OCI-LY1 (cell line): Measurements from ENCODE around the gene IGFALS.

ENCODE experiments used
- H2AFZ ChIP-seq: fragments of 200-600 bp; sonication (generic), shearing (Covaris generic); 2 replicates; pipeline ENCODE4 v1.6.0; 2014; ENCODE audit warnings: antibody characterized with exemption, mild to moderate bottlenecking, low read length
- H3F3A ChIP-seq: fragments of 200-600 bp; sonication (generic), shearing (Covaris generic); 2 replicates; pipeline ENCODE4 v1.6.0; 2014; ENCODE audit warnings: mild to moderate bottlenecking, antibody characterized with exemption, low read length, moderate library complexity; ENCODE audit not compliant: insufficient read depth
- H3K27ac ChIP-seq: fragments of 200-600 bp; sonication (generic); 2 replicates; pipeline ENCODE4 v1.5.1; 2014; ENCODE audit warnings: low read length, mixed run types, mild to moderate bottlenecking, low read depth; ENCODE audit not compliant: poor library complexity, severe bottlenecking
- H3K27me3 ChIP-seq: fragments of 200-600 bp; sonication (generic); 2 replicates; pipeline ENCODE4 v1.6.0; 2014; ENCODE audit warnings: antibody characterized with exemption, mild to moderate bottlenecking, low read length, moderate library complexity; ENCODE audit not compliant: insufficient read depth
- H3K36me3 ChIP-seq: fragments of 200-600 bp; sonication (generic); 2 replicates; pipeline ENCODE4 v1.6.1; 2014; ENCODE audit warnings: mild to moderate bottlenecking, antibody characterized with exemption, low read length, moderate library complexity, mixed read lengths; ENCODE audit not compliant: insufficient read depth
- H3K4me1 ChIP-seq: fragments of 200-600 bp; sonication (generic); 2 replicates; pipeline ENCODE4 v1.5.1; 2014; ENCODE audit warnings: mild to moderate bottlenecking, low read length, moderate library complexity; ENCODE audit not compliant: insufficient read depth, severe bottlenecking
- H3K4me2 ChIP-seq: fragments of 200-600 bp; sonication (generic), shearing (Covaris generic); 2 replicates; pipeline ENCODE4 v1.6.1; 2014; ENCODE audit warnings: low read length
- H3K4me3 ChIP-seq: fragments of 200-600 bp; sonication (generic); 2 replicates; pipeline ENCODE4 v1.5.1; 2014; ENCODE audit warnings: low read length, low read depth, mild to moderate bottlenecking, mixed read lengths; ENCODE audit not compliant: poor library complexity, severe bottlenecking
- H3K79me2 ChIP-seq: fragments of 200-600 bp; shearing (Covaris generic); 2 replicates; pipeline ENCODE4 v1.6.1; 2016; ENCODE audit warnings: mixed run types, low read length, mixed read lengths; ENCODE audit not compliant: insufficient read depth
- H3K9ac ChIP-seq: fragments of 200-600 bp; sonication (generic), shearing (Covaris generic); 2 replicates; pipeline ENCODE4 v1.6.1; 2014; ENCODE audit warnings: mild to moderate bottlenecking, low read length, mixed read lengths
- H3K9me2 ChIP-seq: fragments of 200-600 bp; sonication (generic), shearing (Covaris generic); 2 replicates; pipeline ENCODE4 v1.6.1; 2014; ENCODE audit warnings: low read depth, mild to moderate bottlenecking, low read length, mixed read lengths
- H3K9me3 ChIP-seq: fragments of 200-600 bp; shearing (Covaris generic); 2 replicates; pipeline ENCODE4 v1.6.1; 2014; ENCODE audit warnings: low read length, mixed read lengths
- H4K20me1 ChIP-seq: fragments of 200-600 bp; sonication (generic), shearing (Covaris generic); 2 replicates; pipeline ENCODE4 v1.6.0; 2016; ENCODE audit warnings: mild to moderate bottlenecking, low read length; ENCODE audit not compliant: insufficient read depth
- EZH2 ChIP-seq: fragments of 200-600 bp; sonication (generic), shearing (Covaris generic); IDR thresholded peaks from 2 replicates; pipeline ENCODE4 v1.8.0; 2017; ENCODE audit warnings: borderline replicate concordance, mixed run types, mild to moderate bottlenecking, antibody characterized with exemption, low read length, moderate library complexity, mixed read lengths
- TF ChIP-seq, protein P1 (sequence below): fragments of 200-600 bp; sonication (generic), shearing (Covaris generic); IDR thresholded peaks from 2 replicates; pipeline ENCODE4 v1.5.1; 2017; ENCODE audit warnings: mild to moderate bottlenecking, antibody characterized with exemption, low read length, moderate library complexity, mixed read lengths

IGFALS gene

DNA sequence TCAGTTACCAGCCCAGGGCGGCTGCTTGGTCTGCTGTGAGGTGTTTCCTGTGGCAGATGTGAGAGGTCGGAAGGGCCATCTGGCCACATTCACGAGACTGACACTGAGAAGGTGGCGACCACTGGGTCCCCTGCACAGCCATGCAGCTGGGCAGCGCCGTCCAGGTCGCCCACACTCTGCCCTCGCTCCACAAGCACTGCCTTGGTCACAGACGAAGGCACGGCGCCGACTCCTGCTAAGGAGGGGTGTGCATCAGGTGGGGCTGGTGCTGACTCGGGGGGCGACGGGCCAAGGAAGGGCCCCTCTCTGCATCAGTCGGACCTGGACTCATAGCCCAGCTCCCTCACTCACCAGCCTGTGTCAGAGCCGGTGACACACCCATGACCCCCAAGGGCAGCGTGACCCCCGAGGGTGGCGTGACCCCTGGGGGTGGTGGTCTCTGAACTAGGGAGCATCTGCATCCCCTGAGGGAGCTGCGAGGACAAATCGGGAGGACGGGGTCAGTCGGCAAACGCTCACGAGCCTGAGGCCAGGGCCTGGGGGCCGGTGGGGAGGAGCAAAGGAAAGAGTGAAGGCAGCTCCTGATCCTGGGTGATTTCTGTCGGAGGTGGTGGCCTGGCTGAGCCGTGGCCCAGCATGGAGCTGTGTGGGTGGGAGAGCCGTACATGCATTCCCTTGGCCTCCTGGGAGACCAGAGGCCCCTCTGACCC is 52.6 kb downstream of the IGFALS start:
- H3K79me2 ChIP-seq, result no peaks in the 10 kb centered on the region
- H3K36me3 ChIP-seq, result peaks cover 27% of the 10 kb centered on the region
- no peaks in the 10 kb centered on the region for H3K27me3 ChIP-seq
- H3K4me1 ChIP-seq, result no peaks in the 10 kb centered on the region
- H3F3A ChIP-seq, result peaks cover 16% of the 10 kb centered on the region
- no peaks in the 10 kb centered on the region for H4K20me1 ChIP-seq
- TF ChIP-seq, protein P1, sequence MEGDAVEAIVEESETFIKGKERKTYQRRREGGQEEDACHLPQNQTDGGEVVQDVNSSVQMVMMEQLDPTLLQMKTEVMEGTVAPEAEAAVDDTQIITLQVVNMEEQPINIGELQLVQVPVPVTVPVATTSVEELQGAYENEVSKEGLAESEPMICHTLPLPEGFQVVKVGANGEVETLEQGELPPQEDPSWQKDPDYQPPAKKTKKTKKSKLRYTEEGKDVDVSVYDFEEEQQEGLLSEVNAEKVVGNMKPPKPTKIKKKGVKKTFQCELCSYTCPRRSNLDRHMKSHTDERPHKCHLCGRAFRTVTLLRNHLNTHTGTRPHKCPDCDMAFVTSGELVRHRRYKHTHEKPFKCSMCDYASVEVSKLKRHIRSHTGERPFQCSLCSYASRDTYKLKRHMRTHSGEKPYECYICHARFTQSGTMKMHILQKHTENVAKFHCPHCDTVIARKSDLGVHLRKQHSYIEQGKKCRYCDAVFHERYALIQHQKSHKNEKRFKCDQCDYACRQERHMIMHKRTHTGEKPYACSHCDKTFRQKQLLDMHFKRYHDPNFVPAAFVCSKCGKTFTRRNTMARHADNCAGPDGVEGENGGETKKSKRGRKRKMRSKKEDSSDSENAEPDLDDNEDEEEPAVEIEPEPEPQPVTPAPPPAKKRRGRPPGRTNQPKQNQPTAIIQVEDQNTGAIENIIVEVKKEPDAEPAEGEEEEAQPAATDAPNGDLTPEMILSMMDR, result no peak
- TF ChIP-seq EZH2, result no peak
- no peak overlapping the region for H3K9ac ChIP-seq
- H2AFZ ChIP-seq, result no peak overlapping the region
- no peak overlapping the region for H3K4me2 ChIP-seq
- no peak overlapping the region for H3K4me3 ChIP-seq
- H3K27ac ChIP-seq, result no peak overlapping the region
- no peaks in the 10 kb centered on the region for H3K9me3 ChIP-seq
- H3K9me2 ChIP-seq, result no peaks in the 10 kb centered on the region
